KMS-11 (cell line): ENCODE data around the gene CACNB4.

Source experiments
- H2AFZ ChIP-seq: fragments of 200-600 bp; sonication (generic); 2 replicates; pipeline ENCODE4 v1.6.1; 2016; ENCODE audit warnings: antibody characterized with exemption, mixed run types, low read depth
- H3K27ac ChIP-seq: fragments of 200-600 bp; sonication (generic); 2 replicates; pipeline ENCODE4 v1.6.1; 2016; ENCODE audit warnings: mild to moderate bottlenecking, mixed run types
- H3K27me3 ChIP-seq: fragments of 200-600 bp; sonication (generic); 2 replicates; pipeline ENCODE4 v1.6.1; 2017; ENCODE audit warnings: mild to moderate bottlenecking, low read depth, mixed run types, moderate library complexity; ENCODE audit not compliant: insufficient read depth
- H3K36me3 ChIP-seq: fragments of 200-600 bp; sonication (generic); 2 replicates; pipeline ENCODE4 v1.6.1; 2017; ENCODE audit warnings: mild to moderate bottlenecking, mixed run types; ENCODE audit not compliant: insufficient read depth
- H3K4me1 ChIP-seq: fragments of 200-600 bp; sonication (generic); 2 replicates; pipeline ENCODE4 v1.6.1; 2016; ENCODE audit warnings: mild to moderate bottlenecking, low read depth, mixed run types; ENCODE audit not compliant: poor library complexity, severe bottlenecking
- H3K4me2 ChIP-seq: fragments of 200-600 bp; sonication (generic); 2 replicates; pipeline ENCODE4 v1.7.0; 2016; ENCODE audit warnings: mild to moderate bottlenecking, mixed run types
- H3K4me3 ChIP-seq: fragments of 200-600 bp; sonication (generic); IDR thresholded peaks from 2 replicates; pipeline ENCODE4 v1.6.1; 2017; ENCODE audit warnings: low read depth, low read length, mixed read lengths; ENCODE audit not compliant: insufficient read depth
- H3K79me2 ChIP-seq: fragments of 200-600 bp; sonication (generic); 2 replicates; pipeline ENCODE4 v1.6.1; 2016; ENCODE audit warnings: low read depth, mixed run types; ENCODE audit not compliant: insufficient read depth
- H3K9ac ChIP-seq: fragments of 200-600 bp; sonication (generic); 2 replicates; pipeline ENCODE4 v1.6.1; 2016; ENCODE audit warnings: mild to moderate bottlenecking, mixed run types
- H4K20me1 ChIP-seq: fragments of 200-600 bp; sonication (generic); 2 replicates; pipeline ENCODE4 v1.6.1; 2016; ENCODE audit warnings: mild to moderate bottlenecking, mixed run types; ENCODE audit not compliant: insufficient read depth
- CTCF ChIP-seq: fragments of 200-600 bp; sonication (generic); conservative IDR thresholded peaks from 2 replicates; pipeline ENCODE4 v1.6.1; 2017; ENCODE audit warnings: low read depth, mild to moderate bottlenecking, antibody characterized with exemption, low read length, moderate library complexity, mixed read lengths

CACNB4 gene

GRCh38 chr2:151845481-151845880, 253.4 kb downstream of the CACNB4 start:
- Histone ChIP-seq H3K27me3 (no peaks in the 10 kb centered on the region), H4K20me1 (no peaks in the 10 kb centered on the region), H2AFZ (no peak overlapping the region), H3K79me2 (no peaks in the 10 kb centered on the region), H3K4me3 (no peak overlapping the region), H3K4me2 (no peak overlapping the region), H3K9ac (no peak overlapping the region), H3K27ac (no peak overlapping the region), H3K36me3 (no peaks in the 10 kb centered on the region), H3K4me1 (peaks cover 7% of the 10 kb centered on the region)
- TF ChIP-seq CTCF: no peak

- no peaks in the 10 kb centered on the region for H3K36me3 ChIP-seq
- H3K4me1 ChIP-seq: peaks cover 18% of the 10 kb centered on the region
- no peak for TF ChIP-seq CTCF
- H3K9ac ChIP-seq: no peak overlapping the region
- H3K79me2 ChIP-seq: no peaks in the 10 kb centered on the region
- H3K27ac ChIP-seq: no peak overlapping the region
- no peaks in the 10 kb centered on the region for H4K20me1 ChIP-seq
- no peak overlapping the region for H3K4me3 ChIP-seq
- H3K4me2 ChIP-seq: no peak overlapping the region
- no peak overlapping the region for H2AFZ ChIP-seq
- no peaks in the 10 kb centered on the region for H3K27me3 ChIP-seq
Measured at GRCh38 chr2:151844211-151844896, 254.5 kb downstream of the CACNB4 start.

- Histone ChIP-seq H3K9ac (no peak overlapping the region), H2AFZ (no peak overlapping the region), H3K4me3 (no peak overlapping the region), H3K27me3 (no peaks in the 10 kb centered on the region), H3K27ac (no peak overlapping the region), H3K79me2 (no peaks in the 10 kb centered on the region), H3K4me2 (no peak overlapping the region), H3K4me1 (peaks cover 20% of the 10 kb centered on the region), H4K20me1 (no peaks in the 10 kb centered on the region), H3K36me3 (no peaks in the 10 kb centered on the region)
- no peak for TF ChIP-seq CTCF
Measured at GRCh38 chr2:151843691-151844061, 255.2 kb downstream of the CACNB4 start.

- no peak overlapping the region for H3K27ac ChIP-seq
- H3K4me2 ChIP-seq: no peak overlapping the region
- no peaks in the 10 kb centered on the region for H4K20me1 ChIP-seq
- no peak for TF ChIP-seq CTCF
- H3K9ac ChIP-seq: no peak overlapping the region
- peaks cover 20% of the 10 kb centered on the region for H3K4me1 ChIP-seq
- H2AFZ ChIP-seq: no peak overlapping the region
- no peaks in the 10 kb centered on the region for H3K79me2 ChIP-seq
- H3K27me3 ChIP-seq: no peaks in the 10 kb centered on the region
- H3K36me3 ChIP-seq: no peaks in the 10 kb centered on the region
- H3K4me3 ChIP-seq: no peak overlapping the region
Measured at GRCh38 chr2:151842830-151843690, 255.8 kb downstream of the CACNB4 start.
